NCI-H82 treated with DMSO at 0.1 percent for 48 hours (cell line): ENCODE results near the gene KMT2D.
"Not testable (repeated sequence)": the region's sequence is repeated elsewhere in the genome, so short reads cannot be mapped to it uniquely, and the experiment has no call there.

ENCODE experiments used
- DNase-seq: peaks from one replicate; lab custom pipeline; 2025; ENCODE audit not compliant: unreplicated experiment; lab: John Stamatoyannopoulos, UW

The KMT2D gene

DNA sequence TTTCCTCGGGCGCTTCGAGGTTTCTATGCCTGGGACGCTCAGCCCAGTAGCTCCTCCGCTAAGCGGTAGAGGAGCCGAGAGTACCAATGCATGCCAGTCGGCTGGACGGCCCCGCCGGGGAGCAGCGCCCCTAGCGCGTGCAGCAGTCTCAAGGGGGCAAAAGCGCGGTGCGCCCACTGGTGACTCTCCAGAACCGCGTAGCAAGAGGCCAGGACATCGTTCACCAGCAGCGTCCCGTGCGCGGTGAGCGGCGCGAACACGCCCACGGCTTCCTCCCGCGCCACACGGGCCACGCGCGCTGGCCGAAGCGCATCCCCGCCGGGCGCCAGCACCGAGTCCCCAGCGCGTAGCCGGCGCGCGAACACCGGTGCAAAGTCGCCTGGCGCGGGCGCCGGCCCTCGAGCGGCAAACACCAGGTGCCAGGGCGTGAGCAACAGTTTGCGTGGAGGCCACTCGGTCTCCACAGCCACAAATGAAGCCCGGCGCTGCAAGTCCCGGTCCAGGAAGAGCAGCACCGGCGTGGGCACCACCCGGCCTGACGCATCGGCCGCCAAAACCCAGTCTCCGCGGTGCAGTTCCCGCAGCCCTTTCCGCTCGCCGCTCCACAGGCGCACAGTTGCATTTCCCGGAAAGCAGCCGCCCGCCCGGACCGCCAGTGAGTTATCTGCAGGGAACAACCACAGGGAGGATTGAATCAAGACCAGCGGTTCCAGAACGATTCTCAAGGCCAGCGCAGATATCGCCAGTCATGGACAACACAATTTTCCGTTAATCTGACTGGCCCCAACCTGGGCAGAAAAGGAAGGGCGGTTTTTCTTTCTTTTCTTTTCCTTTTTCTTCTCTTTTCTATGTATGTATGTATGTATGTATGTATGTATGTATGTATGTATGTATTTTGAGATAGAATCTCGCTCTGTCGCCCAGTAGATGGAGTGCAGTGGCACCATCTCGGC, 29.5 kb upstream of the KMT2D start:
- no peak for DNase-seq

GRCh38 chr12:49088932-49089330, 28.3 kb upstream of the KMT2D start:
- no peak for DNase-seq

DNA sequence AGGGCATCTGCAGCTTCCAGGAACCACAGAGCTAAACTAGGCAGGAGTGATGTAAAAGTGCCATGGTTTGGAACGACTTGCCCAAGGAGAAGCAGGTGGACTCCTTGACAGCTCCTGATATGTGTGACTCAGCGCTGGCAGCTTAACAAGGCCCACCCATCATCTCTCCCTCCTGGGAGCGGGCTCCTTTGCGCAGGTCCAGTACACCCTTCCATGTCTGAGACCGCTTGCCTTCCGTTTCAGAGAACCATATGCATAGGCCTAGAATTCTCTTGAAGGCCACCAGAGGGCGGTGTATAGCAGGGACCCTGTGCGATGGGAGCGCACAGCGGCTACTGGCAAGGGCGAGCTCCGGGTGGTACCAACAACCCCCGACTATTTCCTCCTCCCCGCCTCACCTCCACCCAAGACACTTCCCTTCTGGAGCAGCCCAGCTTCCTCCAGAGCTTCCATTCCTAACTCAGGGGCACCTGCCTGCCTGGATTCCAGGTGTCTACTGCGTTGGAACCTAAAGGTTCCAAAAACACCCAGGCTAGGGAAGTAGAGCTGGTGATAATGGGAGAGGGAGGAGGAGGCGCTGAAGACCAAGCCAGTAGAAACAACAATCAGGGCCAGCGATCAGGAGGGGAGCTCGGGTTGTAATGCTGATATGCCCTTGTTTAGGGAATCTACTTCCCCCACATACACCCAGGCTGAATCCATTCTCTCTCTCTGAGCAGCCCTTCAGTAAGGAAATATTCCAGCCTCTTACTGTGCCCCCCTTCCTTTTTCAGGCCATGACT, 27.7 kb upstream of the KMT2D start:
- peak; percentile 98 for DNase-seq

DNA sequence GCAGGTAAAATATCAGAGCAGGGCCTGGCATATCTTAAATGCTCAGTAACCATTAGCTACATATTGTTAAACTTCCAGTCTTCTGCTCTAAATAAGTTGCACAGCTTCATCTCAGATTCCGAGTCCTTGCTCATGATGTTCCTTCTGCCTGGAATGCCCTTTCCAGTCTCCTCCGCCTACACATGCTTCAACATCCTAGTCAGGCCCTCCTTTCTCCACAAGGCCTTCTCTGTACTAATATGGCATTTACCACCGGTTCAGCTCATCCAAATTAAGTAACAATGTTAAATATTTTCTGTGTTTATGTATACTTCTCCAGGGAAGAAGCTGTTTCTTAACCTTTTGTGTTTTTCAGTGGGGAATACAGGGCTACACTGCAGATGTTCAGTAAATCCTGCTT, 25.5 kb upstream of the KMT2D start:
- DNase-seq = no peak

- DNase-seq = no peak
These were observed 23.8 kb upstream of the KMT2D start for GRCh38 chr12:49084438-49084837.

DNA sequence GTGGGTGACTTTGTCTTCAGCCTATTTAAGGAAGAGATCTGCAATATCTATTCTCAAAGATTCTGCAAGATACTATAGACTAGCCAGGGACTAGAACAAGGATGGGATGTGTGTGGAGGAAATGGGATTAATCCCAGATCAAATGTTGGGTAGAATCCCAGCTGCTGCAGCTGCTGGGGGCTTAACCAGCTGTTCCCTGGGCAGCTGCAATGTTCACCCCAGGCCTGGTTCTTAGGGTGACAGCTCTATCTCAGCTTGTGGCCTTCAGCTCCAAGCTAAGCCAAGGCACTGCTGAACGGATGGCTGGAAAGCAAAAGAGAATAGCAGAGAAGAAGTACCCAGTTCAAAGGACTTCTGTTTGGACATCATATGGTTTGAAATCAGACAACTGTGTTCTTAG, 19.2 kb upstream of the KMT2D start:
- no peak for DNase-seq

DNA sequence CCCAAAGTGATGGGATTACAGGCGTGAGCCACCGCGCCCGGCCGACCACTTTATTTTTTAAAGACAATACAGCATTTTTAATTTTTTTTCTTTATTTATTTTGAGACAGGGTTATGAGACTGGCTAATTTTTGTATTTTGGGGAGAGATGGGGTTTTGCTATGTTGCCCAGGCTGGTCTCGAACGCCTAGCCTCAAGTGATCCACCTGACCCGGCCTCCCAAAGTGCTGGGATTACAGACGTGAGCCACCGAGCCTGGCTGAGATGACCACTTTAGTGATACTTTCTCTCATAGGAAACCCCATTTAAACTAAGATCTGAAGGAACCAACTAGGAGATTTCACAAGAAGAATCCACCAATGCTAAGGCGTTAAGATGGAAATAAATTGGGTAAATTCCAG, 10.4 kb upstream of the KMT2D start:
- DNase-seq = no peak

DNA sequence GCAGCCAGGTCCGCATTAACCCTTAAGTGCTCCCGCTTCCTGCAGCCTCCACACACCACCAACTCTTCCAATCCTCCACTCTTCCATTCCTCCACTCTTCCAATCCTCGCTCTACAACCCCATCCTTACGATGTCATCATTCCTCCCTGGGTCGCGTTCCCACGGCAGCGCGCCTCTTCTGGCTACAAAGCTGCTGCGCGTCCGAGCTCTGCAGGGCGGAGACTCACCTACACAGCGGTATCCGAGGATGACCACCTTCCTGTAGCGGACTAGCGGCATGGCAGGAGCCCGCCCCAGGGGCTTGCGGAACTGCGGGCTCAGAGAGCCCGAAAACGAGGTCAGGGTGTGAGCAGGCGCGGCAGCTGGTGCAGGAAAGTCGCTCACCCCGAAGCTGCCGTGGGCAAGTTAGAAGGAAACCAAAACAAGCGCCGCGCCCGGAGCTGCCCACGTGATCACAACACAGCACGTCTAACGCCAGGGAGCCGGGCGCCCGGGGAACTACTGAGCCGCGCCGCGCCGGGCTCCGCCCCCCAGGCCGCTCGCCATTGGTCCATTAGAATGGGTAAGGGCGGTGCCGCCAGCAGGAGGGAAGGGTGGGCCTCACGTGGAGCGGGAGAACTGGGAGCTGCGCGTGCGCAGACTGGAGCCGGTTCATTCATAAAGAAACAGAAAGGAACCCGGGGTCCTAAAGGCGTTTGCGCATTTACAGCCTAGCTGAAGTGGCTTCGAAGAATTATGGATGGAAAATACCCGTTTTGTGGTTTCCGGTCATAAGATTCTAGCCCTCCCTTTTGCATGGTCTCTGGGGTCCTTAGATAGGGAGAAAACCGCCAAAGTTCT, 9.1 kb upstream of the KMT2D start, which contains the start of gene RHEBL1:
Gene RHEBL1, minus strand, starts transcription at position 473 of the 840 bp plus-strand sequence. Its CDS starts 194 bp downstream, at position 279.
- peak; percentile 97 for DNase-seq

GRCh38 chr12:49068879-49069506, 8.4 kb upstream of the KMT2D start:
- DNase-seq = no peak

- DNase-seq = no peak
These were observed 5.5 kb upstream of the KMT2D start for GRCh38 chr12:49066120-49066519.

DNA sequence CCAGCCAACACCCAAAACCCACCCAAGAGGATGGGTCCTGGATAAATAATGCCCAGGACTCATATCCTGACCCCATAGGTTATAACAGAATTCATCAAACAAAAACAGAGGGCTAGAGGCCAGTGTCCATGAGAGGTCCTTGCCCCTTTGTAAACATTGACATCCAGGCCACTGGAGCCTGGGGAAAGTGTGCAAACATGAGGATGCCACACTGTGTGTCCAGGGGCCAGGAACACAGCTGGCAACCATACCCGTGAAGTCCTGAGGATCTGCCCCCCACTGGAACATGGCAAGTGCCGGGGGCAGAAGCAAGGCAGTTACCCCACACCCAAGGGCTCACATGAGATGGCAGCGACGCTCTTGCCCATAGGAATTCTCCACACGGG, 4.2 kb upstream of the KMT2D start:
- no peak for DNase-seq

GRCh38 chr12:49061916-49062315, 1.3 kb upstream of the KMT2D start:
- DNase-seq = not testable (repeated sequence)

DNA sequence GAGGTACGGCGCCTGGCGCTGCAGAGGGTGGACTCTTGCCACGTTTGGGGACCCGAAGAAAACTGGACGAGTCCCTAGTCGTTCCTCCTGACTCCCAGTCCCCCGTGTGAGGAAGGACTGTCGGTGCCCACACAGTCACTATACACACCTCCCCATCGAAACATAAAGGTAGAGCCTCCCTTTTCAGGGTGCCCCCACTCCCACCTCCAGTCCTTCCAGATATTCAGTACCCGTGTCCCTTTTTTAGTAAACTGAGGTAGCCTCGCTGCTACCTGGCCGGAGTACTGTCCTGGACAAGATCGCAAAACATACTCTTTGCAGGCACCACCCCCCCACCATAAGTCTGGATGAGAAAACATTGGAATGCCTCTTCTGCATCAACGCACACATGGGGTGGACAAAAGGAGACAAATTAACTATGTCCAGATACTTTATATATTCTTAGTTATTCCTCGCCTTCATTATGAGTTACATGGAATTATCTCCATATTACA, 610 bp upstream of the KMT2D start:
- no peak for DNase-seq

DNA sequence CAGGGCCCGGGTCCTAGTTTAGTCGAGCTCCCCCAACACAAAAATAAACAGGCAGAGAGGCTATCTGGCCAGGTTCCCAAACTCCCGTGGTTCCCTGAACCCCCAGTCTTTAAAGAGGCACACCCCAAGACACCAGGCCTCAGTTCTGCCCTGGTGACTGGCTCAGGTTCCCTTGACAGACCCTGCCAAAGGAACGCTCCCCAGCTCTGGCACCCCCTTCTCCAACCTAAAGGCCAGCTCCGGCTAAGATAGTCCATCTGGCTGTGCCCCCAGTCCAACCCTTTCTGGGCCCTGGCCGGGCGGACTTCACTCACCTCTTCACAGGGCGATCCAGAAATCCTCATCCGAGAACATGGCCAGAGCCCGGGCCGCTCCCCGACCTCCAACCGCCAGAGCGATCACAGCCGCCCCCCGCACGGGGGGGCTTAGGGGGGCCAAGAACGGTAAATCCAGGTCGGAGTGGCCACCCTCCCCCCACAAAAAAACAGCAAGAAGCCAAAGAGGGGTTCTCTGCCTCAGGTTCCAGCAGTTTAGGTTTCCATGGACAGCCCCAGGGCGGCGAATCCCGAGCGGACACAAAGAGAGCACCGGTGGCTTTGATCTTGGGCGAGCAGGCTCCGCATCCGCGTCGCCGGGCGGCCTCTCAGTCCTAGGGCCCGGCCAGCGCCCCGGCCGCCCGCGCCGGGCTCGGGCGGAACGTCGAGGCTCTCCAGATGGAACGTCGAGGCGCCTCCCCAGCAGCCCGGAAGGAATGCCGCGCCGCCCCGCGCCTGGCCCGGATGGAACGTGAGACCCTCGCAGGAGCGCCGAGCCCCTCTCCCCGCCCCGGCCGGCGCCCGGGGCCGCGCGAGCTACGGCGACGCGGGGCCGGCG, 1.1 kb downstream of the KMT2D start:
- no peak for DNase-seq

- DNase-seq = no peak
These were observed 1.6 kb downstream of the KMT2D start for GRCh38 chr12:49059045-49059298.

GRCh38 chr12:49058366-49059044, 2.1 kb downstream of the KMT2D start:
- no peak for DNase-seq

DNA sequence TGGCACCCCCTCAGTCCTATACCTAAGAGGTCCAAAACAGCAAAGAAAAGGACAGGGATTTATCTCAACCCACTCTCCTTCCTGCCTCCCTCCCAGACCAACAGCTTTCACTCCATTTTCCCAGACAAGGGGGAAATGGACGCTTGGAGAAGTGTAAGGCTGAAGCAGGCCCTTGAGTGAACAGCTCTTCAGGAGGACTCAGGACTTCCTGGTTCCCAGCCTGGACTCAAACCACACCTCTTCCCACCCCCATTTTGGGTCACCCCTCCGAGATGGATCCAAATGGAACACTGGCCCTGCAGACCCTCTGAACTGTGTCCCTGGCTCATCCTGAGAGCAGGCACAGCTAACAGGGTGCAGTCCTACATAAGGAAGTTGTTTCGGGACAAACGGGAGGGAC, 2.7 kb downstream of the KMT2D start:
- DNase-seq = no peak

DNA sequence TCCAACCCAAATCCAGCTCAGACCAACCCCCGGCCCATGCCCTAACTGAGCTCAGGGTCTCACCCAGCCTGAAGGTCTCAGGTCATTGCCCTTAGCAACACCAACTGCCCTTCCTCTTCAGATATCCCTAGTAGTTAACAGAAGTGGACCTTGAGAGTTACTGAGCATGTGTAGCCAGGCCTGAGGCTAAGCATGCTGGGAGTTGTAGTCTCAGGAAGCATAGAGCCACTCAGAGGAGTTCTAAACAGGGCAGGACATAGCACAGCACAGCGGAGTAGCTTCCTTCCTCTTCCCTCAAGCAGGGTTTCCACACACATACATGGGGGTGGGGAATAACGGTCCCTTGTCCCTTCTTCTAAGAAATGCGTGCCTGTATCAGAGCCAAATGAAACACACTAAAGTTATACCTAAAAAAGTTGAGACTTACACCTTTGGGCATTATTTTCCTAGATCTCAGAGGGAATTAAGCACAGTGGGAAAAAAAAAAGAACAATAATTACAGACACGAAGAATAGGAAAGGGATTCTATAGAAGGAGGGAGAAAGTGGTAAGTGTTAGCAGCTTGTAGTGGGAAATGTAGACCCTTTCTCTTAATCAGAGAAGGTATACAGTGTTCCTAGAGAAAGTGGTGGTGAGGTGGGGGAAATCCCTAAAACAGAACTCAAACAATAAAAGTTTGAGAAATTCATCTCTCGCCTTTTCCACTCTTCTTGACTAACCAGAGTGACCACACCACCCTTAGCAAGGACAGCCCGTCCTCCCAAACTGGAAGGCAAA, 4.4 kb downstream of the KMT2D start:
- peak; percentile 34 for DNase-seq
